ENCODE data around the gene ZNF652.

GRCh38 chr17:49249890-49250522 is 112.0 kb downstream of the ZNF652 start:
- no peak for TF ChIP-seq CTCF (IDR thresholded peaks at IDR 0.05)
- TF ChIP-seq EP300 (IDR thresholded peaks at IDR 0.05; ENCODE audit: borderline replicate concordance in 1 of 2, low read depth in 1 of 2, low read length in 1 of 2), result no peak
- TF ChIP-seq RFX5 (IDR thresholded peaks at IDR 0.05; ENCODE audit: low read length), result no peak
- TF ChIP-seq POLR2AphosphoS5 (IDR thresholded peaks at IDR 0.05; ENCODE audit: low read depth, low read length), result no peak
- no peak for TF ChIP-seq CHD2 (IDR thresholded peaks at IDR 0.05; ENCODE audit: low read length, partially characterized antibody)
- no peak for TF ChIP-seq REST (IDR thresholded peaks at IDR 0.05; ENCODE audit: low read depth, low read length)
- no peak for TF ChIP-seq RXRA (IDR thresholded peaks at IDR 0.05; ENCODE audit: borderline replicate concordance, low read depth)
- TF ChIP-seq SMC3 (IDR thresholded peaks at IDR 0.05; ENCODE audit: low read depth, low read length), result no peak
- no peak for TF ChIP-seq TEAD4 (IDR thresholded peaks at IDR 0.05; ENCODE audit: borderline replicate concordance, insufficient read depth)
- TF ChIP-seq PBX3 (IDR thresholded peaks at IDR 0.05), result no peak
- no peak for TF ChIP-seq SIN3A (IDR thresholded peaks at IDR 0.05; ENCODE audit: borderline replicate concordance, low read depth, low read length)
- no peak for TF ChIP-seq MAX (IDR thresholded peaks at IDR 0.05; ENCODE audit: low read depth)
- TF ChIP-seq MXI1 (IDR thresholded peaks at IDR 0.05; ENCODE audit: low read depth, low read length), result no peak
